ENCODE measurements around the gene TMEM187. TPM values are rescaled to one million over a fixed set of nuclear protein-coding genes. Genes with fewer than 3 reads are reported as not detected.
A peak's percentile ranks its signal among the peaks of the same experiment; 100 is the strongest.

TMEM187 gene
- total RNA-seq, 4 donors from 2014 or later = 3.8 to 10.7 (median 8.7) TPM

DNA sequence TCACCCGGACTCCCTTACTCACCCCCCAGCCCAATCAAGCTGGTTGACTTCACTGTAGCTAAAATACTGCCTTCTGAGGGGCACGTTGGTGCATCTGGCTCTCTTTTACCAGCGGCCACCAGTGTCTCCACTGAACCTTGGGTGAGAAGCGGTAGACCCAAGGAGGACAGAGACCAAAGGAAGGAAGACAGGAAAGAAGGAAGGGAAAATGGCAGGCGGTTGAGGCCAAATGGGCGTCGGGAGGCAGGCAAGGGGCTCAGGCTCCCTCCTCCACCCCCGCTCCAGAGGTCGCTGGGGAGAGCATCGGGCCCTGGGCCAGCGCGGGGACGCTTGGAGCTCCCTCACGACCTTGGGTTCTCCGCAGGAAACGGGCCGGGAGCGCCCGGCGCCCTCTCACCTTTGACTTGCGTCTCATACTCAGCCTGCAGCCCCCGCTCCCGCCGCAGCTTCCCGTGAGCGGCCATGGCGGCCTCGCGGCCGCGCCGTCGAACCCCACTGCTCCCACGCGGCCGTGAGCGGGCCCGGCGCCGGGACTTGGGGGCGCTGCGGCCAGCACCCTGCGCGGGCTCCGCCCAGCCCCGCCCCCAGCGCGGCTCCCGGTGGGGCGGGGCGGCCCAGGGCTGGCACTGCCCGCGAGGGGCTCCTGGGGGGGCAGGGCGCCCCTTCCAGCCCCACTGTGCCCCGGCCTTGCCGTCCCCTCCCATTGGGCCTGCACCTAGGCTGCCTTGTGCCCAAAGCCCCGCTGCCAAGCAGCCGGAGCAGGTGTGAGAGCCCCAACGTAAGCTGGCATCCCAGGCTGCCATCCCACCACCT lies 46.6 kb upstream of the TMEM187 start, which contains the start of gene ARHGAP4:
ARHGAP4 (minus strand) TSS at position 526 of the 813 bp plus-strand sequence; CDS start at position 464, 62 bp downstream.
- intact Hi-C loops (cut with DNase I) = no loop called here
- whole genome bisulfite sequencing, 2 donors = 33 to 40% methylated on average over 4 to 9 of the region's 59 CpGs
- H3K36me3 ChIP-seq = no peaks in the 10 kb centered on the region
- H3K4me3 ChIP-seq (replicated peaks in 1 of 3) = peak within 1 kb of the TSS in 1 of 3 donors; percentile 49
- peak within 1 kb of the TSS in 1 of 3 donors; percentile 83 for H3K27ac ChIP-seq
- no peak for DNase-seq
- peaks cover 4 to 20% of the 10 kb centered on the region in 2 donors for H3K4me1 ChIP-seq
- no peaks in the 10 kb centered on the region for H3K9me3 ChIP-seq
- no peaks in the 10 kb centered on the region for H3K27me3 ChIP-seq
- TF ChIP-seq CTCF (IDR thresholded peaks at IDR 0.05) = no peak
- no peak for TF ChIP-seq POLR2A (IDR thresholded peaks at IDR 0.05)

- H3K4me1 ChIP-seq = peaks cover 4 to 20% of the 10 kb centered on the region in 2 donors
- H3K4me3 ChIP-seq (replicated peaks in 1 of 3) = no peak overlapping the region
- 0% methylated on average over 1 of the region's 4 CpGs; no CpG with 5 or more reads in 1 of the 2 donors for WGBS, 2 donors
- H3K27ac ChIP-seq = peak overlapping the region in 1 of 3 donors; percentile 83
- intact Hi-C loops (cut with DNase I) = no loop called here
- TF ChIP-seq CTCF (IDR thresholded peaks at IDR 0.05) = no peak
- no peak for TF ChIP-seq POLR2A (IDR thresholded peaks at IDR 0.05)
- no peaks in the 10 kb centered on the region for H3K9me3 ChIP-seq
- peaks cover 0 to 1% of the 10 kb centered on the region in 2 donors for H3K36me3 ChIP-seq
- DNase-seq = no peak
- no peaks in the 10 kb centered on the region for H3K27me3 ChIP-seq
Observed at GRCh38 chrX:153926552-153926857, 46.0 kb upstream of the TMEM187 start.

- Histone ChIP-seq H3K27ac (peak overlapping the region; percentile 71 to 83 (median 76)), H3K4me1 (peaks cover 4 to 20% of the 10 kb centered on the region in 2 donors), H3K36me3 (peaks cover 0 to 5% of the 10 kb centered on the region in 2 donors), H3K27me3 (no peaks in the 10 kb centered on the region), H3K9me3 (no peaks in the 10 kb centered on the region), H3K4me3 (replicated peaks in 1 of 3) (peak overlapping the region in 2 of 3 donors; percentile 18 to 49)
- TF ChIP-seq CTCF (IDR thresholded peaks at IDR 0.05) = no peak
- TF ChIP-seq POLR2A (IDR thresholded peaks at IDR 0.05) = no peak
- intact Hi-C loops (cut with DNase I) = no loop called here
- 20 to 80% methylated on average over 1 to 3 of the region's 31 CpGs for WGBS, 2 donors
- DNase-seq = no peak
Observed at GRCh38 chrX:153926858-153927671, 45.5 kb upstream of the TMEM187 start.

GRCh38 chrX:153927672-153927921 lies 45.0 kb upstream of the TMEM187 start:
- peak overlapping the region; percentile 18 to 49 (median 20) for H3K4me3 ChIP-seq (replicated peaks in 1 of 3)
- H3K36me3 ChIP-seq = peaks cover 0 to 5% of the 10 kb centered on the region in 2 donors
- peak overlapping the region; percentile 71 to 83 (median 76) for H3K27ac ChIP-seq
- H3K9me3 ChIP-seq = no peaks in the 10 kb centered on the region
- TF ChIP-seq POLR2A (IDR thresholded peaks at IDR 0.05) (no peak), CTCF (IDR thresholded peaks at IDR 0.05) (no peak)
- WGBS, 2 donors = 0% methylated on average over 2 to 4 of the region's 8 CpGs
- no peaks in the 10 kb centered on the region for H3K27me3 ChIP-seq
- no peak for DNase-seq
- intact Hi-C loops (cut with DNase I) = no loop called here
- H3K4me1 ChIP-seq = peaks cover 4 to 20% of the 10 kb centered on the region in 2 donors

Measured in thyroid gland (tissue), 4 donors.